ENCODE measurements around the gene EAF1. TPM values are rescaled to one million over a fixed set of nuclear protein-coding genes. Genes with fewer than 3 reads are reported as not detected.

The EAF1 gene
- total RNA-seq, 2 donors from 2014 or later = 25.5 to 30.9 TPM

GRCh38 chr3:15471861-15472260, 44.5 kb downstream of the EAF1 start:
- 87% methylated on average over 3 of the region's 3 CpGs for WGBS
- Histone ChIP-seq H3K4me1 (replicated peaks) (no peaks in the 10 kb centered on the region), H3K27me3 (replicated peaks; ENCODE audit: insufficient read depth) (no peaks in the 10 kb centered on the region), H3K36me3 (no peaks in the 10 kb centered on the region), H3K27ac (no peak overlapping the region), H3K4me3 (no peak overlapping the region), H3K9me3 (no peaks in the 10 kb centered on the region)
- DNase-seq (ENCODE audit: low spot score) = no peak
- intact Hi-C loops (cut with DNase I) = no loop called here
- no peak for TF ChIP-seq CTCF (IDR thresholded peaks at IDR 0.05)
- TF ChIP-seq POLR2A (IDR thresholded peaks at IDR 0.05) = no peak
- no peak for TF ChIP-seq POLR2AphosphoS5 (IDR thresholded peaks at IDR 0.05)

GRCh38 chr3:15475161-15475560, 47.8 kb downstream of the EAF1 start:
- H3K27ac ChIP-seq = no peak overlapping the region
- 54% methylated on average over 5 of the region's 5 CpGs for WGBS
- no peaks in the 10 kb centered on the region for H3K9me3 ChIP-seq
- no peak for TF ChIP-seq POLR2AphosphoS5 (IDR thresholded peaks at IDR 0.05)
- TF ChIP-seq POLR2A (IDR thresholded peaks at IDR 0.05) = no peak
- no peak for TF ChIP-seq CTCF (IDR thresholded peaks at IDR 0.05)
- no peak for DNase-seq (ENCODE audit: low spot score)
- no peaks in the 10 kb centered on the region for H3K36me3 ChIP-seq
- intact Hi-C loops (cut with DNase I) = no loop called here
- no peaks in the 10 kb centered on the region for H3K4me1 ChIP-seq (replicated peaks)
- no peak overlapping the region for H3K4me3 ChIP-seq
- no peaks in the 10 kb centered on the region for H3K27me3 ChIP-seq (replicated peaks; ENCODE audit: insufficient read depth)

DNA sequence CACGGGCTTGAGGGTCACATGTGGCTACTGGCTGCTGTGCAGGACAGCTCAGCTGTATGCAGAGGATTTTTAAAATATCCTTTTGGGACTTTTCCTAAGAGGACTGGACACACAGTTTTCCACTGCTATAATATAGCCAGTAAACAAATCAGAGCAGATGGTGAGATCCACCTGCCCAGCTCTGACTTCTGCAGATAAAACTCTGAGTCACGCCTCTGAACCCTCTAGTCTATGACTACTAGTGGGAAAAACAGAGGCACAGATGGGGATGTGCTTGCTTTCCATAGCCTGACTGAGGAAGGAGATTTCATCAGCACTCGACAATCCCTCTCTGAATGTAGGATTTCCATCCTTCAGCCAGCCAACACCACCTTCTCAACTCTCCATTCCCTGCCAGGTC, 49.0 kb downstream of the EAF1 start:
- TF ChIP-seq CTCF (IDR thresholded peaks at IDR 0.05) (no peak), POLR2AphosphoS5 (IDR thresholded peaks at IDR 0.05) (no peak), POLR2A (IDR thresholded peaks at IDR 0.05) (no peak)

GRCh38 chr3:15477951-15478639, 50.7 kb downstream of the EAF1 start:
- no peaks in the 10 kb centered on the region for H3K4me1 ChIP-seq (replicated peaks)
- intact Hi-C loops (cut with DNase I) = no loop called here

More for the DNA sequence above, 49.0 kb downstream of the EAF1 start:
- intact Hi-C loops (cut with DNase I) = no loop called here
- H3K27me3 ChIP-seq (replicated peaks; ENCODE audit: insufficient read depth) = no peaks in the 10 kb centered on the region
- H3K4me3 ChIP-seq = no peak overlapping the region
- DNase-seq (ENCODE audit: low spot score) = no peak
- no peaks in the 10 kb centered on the region for H3K4me1 ChIP-seq (replicated peaks)
- 66% methylated on average over 3 of the region's 3 CpGs for WGBS
- H3K36me3 ChIP-seq = no peaks in the 10 kb centered on the region
- no peak overlapping the region for H3K27ac ChIP-seq
- H3K9me3 ChIP-seq = no peaks in the 10 kb centered on the region

GRCh38 chr3:15478640-15478979, 51.2 kb downstream of the EAF1 start:
- intact Hi-C loops (cut with DNase I) = no loop called here
- Histone ChIP-seq H3K27ac (no peak overlapping the region), H3K36me3 (no peaks in the 10 kb centered on the region), H3K27me3 (replicated peaks; ENCODE audit: insufficient read depth) (no peaks in the 10 kb centered on the region), H3K4me3 (no peak overlapping the region), H3K9me3 (no peaks in the 10 kb centered on the region), H3K4me1 (replicated peaks) (no peaks in the 10 kb centered on the region)
- 86% methylated on average over 5 of the region's 5 CpGs for WGBS
- TF ChIP-seq CTCF (IDR thresholded peaks at IDR 0.05) (no peak), POLR2AphosphoS5 (IDR thresholded peaks at IDR 0.05) (no peak), POLR2A (IDR thresholded peaks at IDR 0.05) (no peak)
- no peak for DNase-seq (ENCODE audit: low spot score)

More at GRCh38 chr3:15477951-15478639, 50.7 kb downstream of the EAF1 start:
- Histone ChIP-seq H3K27ac (no peak overlapping the region), H3K9me3 (no peaks in the 10 kb centered on the region), H3K4me3 (no peak overlapping the region), H3K36me3 (no peaks in the 10 kb centered on the region), H3K27me3 (replicated peaks; ENCODE audit: insufficient read depth) (no peaks in the 10 kb centered on the region)
- DNase-seq (ENCODE audit: low spot score) = no peak
- 73% methylated on average over 6 of the region's 6 CpGs for WGBS
- TF ChIP-seq POLR2AphosphoS5 (IDR thresholded peaks at IDR 0.05) = no peak
- no peak for TF ChIP-seq POLR2A (IDR thresholded peaks at IDR 0.05)
